WTC11 (cell line): ENCODE data around the gene NOXO1. TPM values are rescaled to one million over a fixed set of nuclear protein-coding genes. Genes with fewer than 3 reads are reported as not detected.

ENCODE experiments used
- ATAC-seq: fragments of 200-7000 bp; cut with Tn5 transposase; 2 replicates; pipeline ENCODE4 v1.10.0; 2021; ENCODE audit warnings: mild to moderate bottlenecking, moderate library complexity
- CTCF ChIA-PET: fragments of 300-600 bp; sonication (Branson Sonifier 250); formaldehyde crosslinking; loops from one replicate; lab custom pipeline; 2021; ENCODE audit warnings: antibody characterized with exemption; lab: Charles Lee
- POLR2A ChIA-PET: fragments of 350-600 bp; sonication (Branson Sonifier 250); formaldehyde crosslinking; loops from one replicate; lab custom pipeline; 2021; ENCODE audit warnings: antibody characterized with exemption; lab: Charles Lee
- DNase-seq: peaks from one replicate; pipeline ENCODE4 v3.0.0; 2021; ENCODE audit warnings: low spot score
- H3K27ac Mint-ChIP-seq: 2 replicates; pipeline ENCODE4 v1.8.0; 2021; ENCODE audit warnings: mixed read lengths
- H3K27me3 Mint-ChIP-seq: 2 replicates; pipeline ENCODE4 v1.8.0; 2021; ENCODE audit warnings: low read depth, mild to moderate bottlenecking, moderate library complexity, mixed read lengths
- H3K36me3 Mint-ChIP-seq: 2 replicates; pipeline ENCODE4 v1.8.0; 2021; ENCODE audit warnings: mixed read lengths
- H3K4me1 Mint-ChIP-seq: 2 replicates; pipeline ENCODE4 v1.8.0; 2022; ENCODE audit warnings: mixed read lengths
- H3K4me3 Mint-ChIP-seq: 2 replicates; pipeline ENCODE4 v1.8.0; 2021; ENCODE audit warnings: mild to moderate bottlenecking, moderate library complexity, mixed read lengths
- H3K9me3 Mint-ChIP-seq: 2 replicates; pipeline ENCODE4 v1.8.0; 2021; ENCODE audit warnings: mixed read lengths
- EMX1 ChIP-seq: fragments of 250-450 bp; sonication (Bioruptor Pico); IDR thresholded peaks from 2 replicates; pipeline ENCODE4 v1.8.0; 2021; ENCODE audit warnings: mild to moderate bottlenecking
- GABPB1 ChIP-seq: sonication (generic); formaldehyde crosslinking; IDR thresholded peaks from 2 replicates; pipeline ENCODE4 v1.8.1; 2023; ENCODE audit warnings: mild to moderate bottlenecking, missing genetic modification reagents
- NFATC4 ChIP-seq: fragments of 250-450 bp; sonication (Bioruptor Pico); IDR thresholded peaks from 2 replicates; pipeline ENCODE4 v1.9.0; 2021; ENCODE audit warnings: mild to moderate bottlenecking
- TCF7 ChIP-seq: sonication (generic); formaldehyde crosslinking; IDR thresholded peaks from 2 replicates; pipeline ENCODE4 v1.8.0; 2022; ENCODE audit warnings: mild to moderate bottlenecking, low read depth, missing genetic modification reagents, moderate library complexity
- TP53 ChIP-seq: sonication (generic); formaldehyde crosslinking; IDR thresholded peaks from 2 replicates; pipeline ENCODE4 v1.8.1; 2023; ENCODE audit warnings: mild to moderate bottlenecking, missing genetic modification reagents
- ZNF121 ChIP-seq: sonication (generic); formaldehyde crosslinking; IDR thresholded peaks from 2 replicates; pipeline ENCODE4 v1.8.0; 2023; ENCODE audit warnings: missing genetic modification reagents
- total RNA-seq: library from RNA; stranded (reverse); gene quantifications from 3 replicates; pipeline ENCODE4 v1.2.3, GENCODE V29; 2021
- TF ChIP-seq, protein P1 (sequence below): fragments of 250-450 bp; sonication (Bioruptor Pico); IDR thresholded peaks from 2 replicates; pipeline ENCODE4 v1.9.0; 2021; ENCODE audit warnings: mild to moderate bottlenecking
- TF ChIP-seq, protein P2 (sequence below): sonication (generic); formaldehyde crosslinking; IDR thresholded peaks from 2 replicates; pipeline ENCODE4 v1.8.0; 2022; ENCODE audit warnings: mild to moderate bottlenecking, missing genetic modification reagents
- TF ChIP-seq, protein P3 (sequence below): fragments of 200-600 bp; IDR thresholded peaks from 2 replicates; pipeline ENCODE4 v1.8.0; 2022; ENCODE audit warnings: antibody characterized with exemption
- TF ChIP-seq, protein P4 (sequence below): sonication (generic); formaldehyde crosslinking; IDR thresholded peaks from 2 replicates; pipeline ENCODE4 v1.8.1; 2023; ENCODE audit warnings: mild to moderate bottlenecking, missing genetic modification reagents
- TF ChIP-seq, protein P5 (sequence below): sonication (generic); formaldehyde crosslinking; IDR thresholded peaks from 2 replicates; pipeline ENCODE4 v1.8.1; 2023; ENCODE audit warnings: mild to moderate bottlenecking, missing genetic modification reagents, moderate library complexity
- TF ChIP-seq, protein P6 (sequence below): sonication (generic); formaldehyde crosslinking; IDR thresholded peaks from 2 replicates; pipeline ENCODE4 v1.8.0; 2023; ENCODE audit warnings: missing genetic modification reagents
- TF ChIP-seq, protein P7 (sequence below): sonication (generic); formaldehyde crosslinking; IDR thresholded peaks from 2 replicates; pipeline ENCODE4 v1.8.1; 2022; ENCODE audit warnings: low read depth, mild to moderate bottlenecking, moderate library complexity, missing genetic modification reagents, borderline replicate concordance

The NOXO1 gene
- total RNA-seq, 1 experiment from 2014 or later = 5.7 TPM

DNA sequence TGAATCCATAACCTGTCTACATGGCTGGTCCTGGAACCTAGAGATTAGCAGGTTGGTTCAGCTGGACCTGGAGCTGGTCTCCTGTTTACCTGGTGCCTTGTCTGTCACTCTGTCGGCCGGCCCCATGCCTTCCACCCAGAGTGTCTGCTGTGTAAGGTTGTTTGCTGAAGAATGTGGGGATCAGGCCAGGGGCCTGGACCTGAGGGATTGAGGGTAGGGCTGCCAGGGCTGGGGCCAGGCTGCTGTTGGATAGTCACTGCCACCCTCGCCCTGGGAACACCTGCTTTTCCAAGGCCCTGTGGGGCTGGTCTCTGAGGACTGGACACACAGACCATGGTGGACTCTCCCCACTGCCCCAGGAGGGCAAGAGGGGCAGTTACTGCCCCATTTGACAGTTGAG, 46.9 kb upstream of the NOXO1 start:
- no peaks in the 10 kb centered on the region for H3K36me3 Mint-ChIP-seq
- CTCF ChIA-PET = interaction anchor here (0.9 to 2.3 kb wide), 4 partner anchors 12 to 112 kb away, joined by 3 to 16 read pairs (median 8); no protein-coding TSS in a partner anchor
- H3K27ac Mint-ChIP-seq = no peak overlapping the region
- POLR2A ChIA-PET = no interaction called here
- peaks cover 26% of the 10 kb centered on the region for H3K27me3 Mint-ChIP-seq
- H3K4me1 Mint-ChIP-seq = peaks cover 8% of the 10 kb centered on the region
- no peaks in the 10 kb centered on the region for H3K9me3 Mint-ChIP-seq
- no peak for DNase-seq
- peak overlapping the region; percentile 75 for H3K4me3 Mint-ChIP-seq
- ATAC-seq = no peak
- no peak for TF ChIP-seq TP53 (CRISPR knock-in tag)
- TF ChIP-seq, protein P1, sequence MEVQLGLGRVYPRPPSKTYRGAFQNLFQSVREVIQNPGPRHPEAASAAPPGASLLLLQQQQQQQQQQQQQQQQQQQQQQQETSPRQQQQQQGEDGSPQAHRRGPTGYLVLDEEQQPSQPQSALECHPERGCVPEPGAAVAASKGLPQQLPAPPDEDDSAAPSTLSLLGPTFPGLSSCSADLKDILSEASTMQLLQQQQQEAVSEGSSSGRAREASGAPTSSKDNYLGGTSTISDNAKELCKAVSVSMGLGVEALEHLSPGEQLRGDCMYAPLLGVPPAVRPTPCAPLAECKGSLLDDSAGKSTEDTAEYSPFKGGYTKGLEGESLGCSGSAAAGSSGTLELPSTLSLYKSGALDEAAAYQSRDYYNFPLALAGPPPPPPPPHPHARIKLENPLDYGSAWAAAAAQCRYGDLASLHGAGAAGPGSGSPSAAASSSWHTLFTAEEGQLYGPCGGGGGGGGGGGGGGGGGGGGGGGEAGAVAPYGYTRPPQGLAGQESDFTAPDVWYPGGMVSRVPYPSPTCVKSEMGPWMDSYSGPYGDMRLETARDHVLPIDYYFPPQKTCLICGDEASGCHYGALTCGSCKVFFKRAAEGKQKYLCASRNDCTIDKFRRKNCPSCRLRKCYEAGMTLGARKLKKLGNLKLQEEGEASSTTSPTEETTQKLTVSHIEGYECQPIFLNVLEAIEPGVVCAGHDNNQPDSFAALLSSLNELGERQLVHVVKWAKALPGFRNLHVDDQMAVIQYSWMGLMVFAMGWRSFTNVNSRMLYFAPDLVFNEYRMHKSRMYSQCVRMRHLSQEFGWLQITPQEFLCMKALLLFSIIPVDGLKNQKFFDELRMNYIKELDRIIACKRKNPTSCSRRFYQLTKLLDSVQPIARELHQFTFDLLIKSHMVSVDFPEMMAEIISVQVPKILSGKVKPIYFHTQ (CRISPR knock-in tag) = no peak
- TF ChIP-seq, protein P2, sequence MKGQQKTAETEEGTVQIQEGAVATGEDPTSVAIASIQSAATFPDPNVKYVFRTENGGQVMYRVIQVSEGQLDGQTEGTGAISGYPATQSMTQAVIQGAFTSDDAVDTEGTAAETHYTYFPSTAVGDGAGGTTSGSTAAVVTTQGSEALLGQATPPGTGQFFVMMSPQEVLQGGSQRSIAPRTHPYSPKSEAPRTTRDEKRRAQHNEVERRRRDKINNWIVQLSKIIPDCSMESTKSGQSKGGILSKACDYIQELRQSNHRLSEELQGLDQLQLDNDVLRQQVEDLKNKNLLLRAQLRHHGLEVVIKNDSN = no peak
- TF ChIP-seq, protein P3, sequence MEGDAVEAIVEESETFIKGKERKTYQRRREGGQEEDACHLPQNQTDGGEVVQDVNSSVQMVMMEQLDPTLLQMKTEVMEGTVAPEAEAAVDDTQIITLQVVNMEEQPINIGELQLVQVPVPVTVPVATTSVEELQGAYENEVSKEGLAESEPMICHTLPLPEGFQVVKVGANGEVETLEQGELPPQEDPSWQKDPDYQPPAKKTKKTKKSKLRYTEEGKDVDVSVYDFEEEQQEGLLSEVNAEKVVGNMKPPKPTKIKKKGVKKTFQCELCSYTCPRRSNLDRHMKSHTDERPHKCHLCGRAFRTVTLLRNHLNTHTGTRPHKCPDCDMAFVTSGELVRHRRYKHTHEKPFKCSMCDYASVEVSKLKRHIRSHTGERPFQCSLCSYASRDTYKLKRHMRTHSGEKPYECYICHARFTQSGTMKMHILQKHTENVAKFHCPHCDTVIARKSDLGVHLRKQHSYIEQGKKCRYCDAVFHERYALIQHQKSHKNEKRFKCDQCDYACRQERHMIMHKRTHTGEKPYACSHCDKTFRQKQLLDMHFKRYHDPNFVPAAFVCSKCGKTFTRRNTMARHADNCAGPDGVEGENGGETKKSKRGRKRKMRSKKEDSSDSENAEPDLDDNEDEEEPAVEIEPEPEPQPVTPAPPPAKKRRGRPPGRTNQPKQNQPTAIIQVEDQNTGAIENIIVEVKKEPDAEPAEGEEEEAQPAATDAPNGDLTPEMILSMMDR = no peak
- no peak for TF ChIP-seq GABPB1 (CRISPR knock-in tag)
- TF ChIP-seq, protein P4, sequence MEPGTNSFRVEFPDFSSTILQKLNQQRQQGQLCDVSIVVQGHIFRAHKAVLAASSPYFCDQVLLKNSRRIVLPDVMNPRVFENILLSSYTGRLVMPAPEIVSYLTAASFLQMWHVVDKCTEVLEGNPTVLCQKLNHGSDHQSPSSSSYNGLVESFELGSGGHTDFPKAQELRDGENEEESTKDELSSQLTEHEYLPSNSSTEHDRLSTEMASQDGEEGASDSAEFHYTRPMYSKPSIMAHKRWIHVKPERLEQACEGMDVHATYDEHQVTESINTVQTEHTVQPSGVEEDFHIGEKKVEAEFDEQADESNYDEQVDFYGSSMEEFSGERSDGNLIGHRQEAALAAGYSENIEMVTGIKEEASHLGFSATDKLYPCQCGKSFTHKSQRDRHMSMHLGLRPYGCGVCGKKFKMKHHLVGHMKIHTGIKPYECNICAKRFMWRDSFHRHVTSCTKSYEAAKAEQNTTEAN (CRISPR knock-in tag) = no peak
- TF ChIP-seq, protein P5, sequence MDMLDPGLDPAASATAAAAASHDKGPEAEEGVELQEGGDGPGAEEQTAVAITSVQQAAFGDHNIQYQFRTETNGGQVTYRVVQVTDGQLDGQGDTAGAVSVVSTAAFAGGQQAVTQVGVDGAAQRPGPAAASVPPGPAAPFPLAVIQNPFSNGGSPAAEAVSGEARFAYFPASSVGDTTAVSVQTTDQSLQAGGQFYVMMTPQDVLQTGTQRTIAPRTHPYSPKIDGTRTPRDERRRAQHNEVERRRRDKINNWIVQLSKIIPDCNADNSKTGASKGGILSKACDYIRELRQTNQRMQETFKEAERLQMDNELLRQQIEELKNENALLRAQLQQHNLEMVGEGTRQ (CRISPR knock-in tag) = no peak
- TF ChIP-seq, protein P6, sequence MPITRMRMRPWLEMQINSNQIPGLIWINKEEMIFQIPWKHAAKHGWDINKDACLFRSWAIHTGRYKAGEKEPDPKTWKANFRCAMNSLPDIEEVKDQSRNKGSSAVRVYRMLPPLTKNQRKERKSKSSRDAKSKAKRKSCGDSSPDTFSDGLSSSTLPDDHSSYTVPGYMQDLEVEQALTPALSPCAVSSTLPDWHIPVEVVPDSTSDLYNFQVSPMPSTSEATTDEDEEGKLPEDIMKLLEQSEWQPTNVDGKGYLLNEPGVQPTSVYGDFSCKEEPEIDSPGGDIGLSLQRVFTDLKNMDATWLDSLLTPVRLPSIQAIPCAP = no peak
- TF ChIP-seq NFATC4 = no peak
- TF ChIP-seq EMX1 (CRISPR knock-in tag) = no peak

DNA sequence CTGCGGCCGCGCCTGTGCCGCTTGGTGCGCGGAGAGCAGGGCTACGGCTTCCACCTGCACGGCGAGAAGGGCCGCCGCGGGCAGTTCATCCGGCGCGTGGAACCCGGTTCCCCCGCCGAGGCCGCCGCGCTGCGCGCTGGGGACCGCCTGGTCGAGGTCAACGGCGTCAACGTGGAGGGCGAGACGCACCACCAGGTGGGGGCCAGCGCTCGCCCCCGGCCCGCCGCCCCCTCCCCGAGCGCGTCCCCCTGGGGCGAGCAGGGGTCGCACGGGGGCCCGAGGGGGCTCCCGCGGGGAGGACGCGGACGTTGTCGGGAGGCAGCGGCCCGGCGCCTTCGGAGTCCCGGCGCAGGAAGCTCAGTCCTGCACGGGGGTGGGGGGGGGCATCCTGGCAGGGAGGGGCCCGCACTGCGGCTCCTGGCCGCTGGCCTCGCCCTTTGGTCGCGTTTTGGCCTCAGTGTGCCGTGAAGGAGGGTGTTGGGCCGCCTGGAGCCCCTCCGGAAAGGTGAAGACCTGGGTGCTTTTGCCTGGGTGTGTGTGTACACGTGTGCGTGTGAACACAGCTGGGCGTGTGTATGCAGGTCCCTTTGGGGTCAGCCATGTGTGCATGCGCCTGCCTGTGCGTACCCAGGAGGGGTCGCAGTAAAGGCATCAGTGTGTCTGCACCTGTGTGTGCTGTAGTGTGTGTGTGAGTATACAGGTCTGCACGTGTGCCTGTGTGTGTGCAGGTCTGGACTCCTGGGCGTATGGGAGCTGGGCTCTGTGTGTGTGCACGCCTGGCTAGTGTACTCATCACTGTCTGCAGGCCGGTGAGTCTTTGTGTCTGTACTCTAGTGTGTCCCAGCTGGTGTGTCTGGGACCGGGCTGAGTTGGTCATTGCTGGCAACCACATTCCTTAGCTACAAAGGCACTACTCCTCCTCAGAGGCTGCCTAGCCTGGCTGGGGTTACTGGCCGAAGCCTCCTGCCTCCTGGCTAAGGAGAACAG, 46.0 kb upstream of the NOXO1 start:
- H3K36me3 Mint-ChIP-seq = no peaks in the 10 kb centered on the region
- peaks cover 34% of the 10 kb centered on the region for H3K27me3 Mint-ChIP-seq
- H3K9me3 Mint-ChIP-seq = no peaks in the 10 kb centered on the region
- peaks cover 12% of the 10 kb centered on the region for H3K4me1 Mint-ChIP-seq
- TF ChIP-seq ZNF121 (0 out of 2 replicates have a peak, but pooled peaks have one; percentile 39), TCF7 (no peak)
- TF ChIP-seq, protein P7, sequence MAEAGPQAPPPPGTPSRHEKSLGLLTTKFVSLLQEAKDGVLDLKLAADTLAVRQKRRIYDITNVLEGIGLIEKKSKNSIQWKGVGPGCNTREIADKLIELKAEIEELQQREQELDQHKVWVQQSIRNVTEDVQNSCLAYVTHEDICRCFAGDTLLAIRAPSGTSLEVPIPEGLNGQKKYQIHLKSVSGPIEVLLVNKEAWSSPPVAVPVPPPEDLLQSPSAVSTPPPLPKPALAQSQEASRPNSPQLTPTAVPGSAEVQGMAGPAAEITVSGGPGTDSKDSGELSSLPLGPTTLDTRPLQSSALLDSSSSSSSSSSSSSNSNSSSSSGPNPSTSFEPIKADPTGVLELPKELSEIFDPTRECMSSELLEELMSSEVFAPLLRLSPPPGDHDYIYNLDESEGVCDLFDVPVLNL (CRISPR knock-in tag) = peak; percentile 51; the same call in 1 of the 2 replicates
- H3K27ac Mint-ChIP-seq = no peak overlapping the region
- no peak for ATAC-seq
- H3K4me3 Mint-ChIP-seq = peak overlapping the region; percentile 75
- DNase-seq = no peak
- POLR2A ChIA-PET = interaction anchor here (0.6 kb wide), 1 partner anchor 55 kb away, joined by 4 read pairs; no protein-coding TSS in a partner anchor
- CTCF ChIA-PET = interaction anchor here (0.7 to 2.3 kb wide), 7 partner anchors 11 to 474 kb away, joined by 3 to 16 read pairs (median 4); no protein-coding TSS in a partner anchor
